Vagina (tissue), 2 donors: ENCODE measurements around the gene LYPD1. TPM values are rescaled to one million over a fixed set of nuclear protein-coding genes. Genes with fewer than 3 reads are reported as not detected.
"Not testable (repeated sequence)": the region's sequence is repeated elsewhere in the genome, so short reads cannot be mapped to it uniquely, and the experiment has no call there.

Experiments used
- DNase-seq, 2 donors: peaks; one replicate each; pipeline ENCODE4 v3.0.0-alpha.2; 2017; ENCODE audit errors: extremely low spot score in 2 of 2
- H3K27ac ChIP-seq: fragments of 200-600 bp; sonication (generic); one replicate; pipeline ENCODE4 v1.5.1; 2019
- H3K27me3 ChIP-seq: fragments of 200-600 bp; sonication (generic); one replicate; pipeline ENCODE4 v1.5.1; 2019
- H3K36me3 ChIP-seq, 2 donors: fragments of 200-600 bp; sonication (generic); one replicate each; pipeline ENCODE4 v1.5.1; 2017 to 2019
- H3K4me1 ChIP-seq: fragments of 200-600 bp; sonication (generic); one replicate; pipeline ENCODE4 v1.5.1; 2019
- H3K4me3 ChIP-seq, 2 donors: fragments of 200-600 bp; sonication (generic); 1 replicate in 1 of 2; 2 replicates in 1 of 2; pipeline ENCODE4 v1.5.1; 2016 to 2019
- H3K9me3 ChIP-seq: fragments of 200-600 bp; sonication (generic); one replicate; pipeline ENCODE4 v1.5.1; 2019
- POLR2A ChIP-seq, 2 donors: fragments of 450-650 bp; IDR thresholded peaks; one replicate each; pipeline ENCODE4 v1.6.1; 2017; ENCODE audit warnings: antibody characterized with exemption in 2 of 2, mild to moderate bottlenecking in 2 of 2, moderate library complexity in 2 of 2
- POLR2AphosphoS5 ChIP-seq, 2 donors: sonication (generic); formaldehyde crosslinking; IDR thresholded peaks; one replicate each; pipeline ENCODE4 v1.9.0; 2017; ENCODE audit warnings: antibody characterized with exemption in 2 of 2, mild to moderate bottlenecking in 2 of 2, low read depth in 1 of 2; ENCODE audit not compliant: insufficient read depth in 1 of 2
- intact Hi-C: fragments of 100-400 bp; cut with DNase I; formaldehyde crosslinking; loops from one replicate; pipeline ENCODE4 v1.15.1; 2023
- total RNA-seq: library from RNA; depleted of rRNA; stranded (reverse); fragments of >200 nt; gene quantifications from one replicate; pipeline ENCODE4 v1.2.3, GENCODE V29; 2016
- TF ChIP-seq, protein P1 (sequence below), 3 experiments: fragments of 450-650 bp in 2 of 3; fragments of 200-600 bp in 1 of 3; sonication (generic) in 1 of 3; IDR thresholded peaks; one replicate each; pipeline ENCODE4 v1.5.1; 2017 to 2019; ENCODE audit warnings: antibody characterized with exemption in 3 of 3, mild to moderate bottlenecking in 2 of 3, moderate library complexity in 2 of 3

Gene LYPD1
- total RNA-seq, 1 donor from 2014 or later, result not detected

DNA sequence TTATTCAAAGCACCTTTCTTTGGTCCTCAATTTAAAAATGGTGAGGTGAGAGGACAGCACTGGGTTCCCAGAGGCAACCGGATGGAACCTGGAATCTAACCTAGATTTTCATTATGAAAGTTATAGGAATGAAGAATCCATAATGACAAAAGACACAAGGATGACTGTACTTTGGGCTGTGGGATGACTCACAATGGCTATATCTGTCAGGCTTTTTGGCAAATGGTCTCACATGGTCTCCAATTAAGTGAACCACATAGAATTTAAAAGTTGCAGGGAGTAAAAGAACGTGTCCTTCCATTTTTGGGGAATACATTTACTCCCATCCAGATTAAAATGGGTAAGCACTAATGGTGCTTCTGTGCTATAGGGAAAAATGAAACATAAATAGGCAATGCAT is 31.8 kb upstream of the LYPD1 start:
- intact Hi-C loops, result no loop called here
- Histone ChIP-seq H3K36me3 (no peaks in the 10 kb centered on the region), H3K27me3 (no peaks in the 10 kb centered on the region), H3K4me3 (no peak overlapping the region), H3K9me3 (no peaks in the 10 kb centered on the region), H3K4me1 (no peaks in the 10 kb centered on the region), H3K27ac (no peak overlapping the region)
- TF ChIP-seq POLR2A (IDR thresholded peaks at IDR 0.05) (no peak), POLR2AphosphoS5 (IDR thresholded peaks at IDR 0.05; ENCODE audit: insufficient read depth in 1 of 2, low read depth in 1 of 2) (no peak)
- TF ChIP-seq, protein P1, sequence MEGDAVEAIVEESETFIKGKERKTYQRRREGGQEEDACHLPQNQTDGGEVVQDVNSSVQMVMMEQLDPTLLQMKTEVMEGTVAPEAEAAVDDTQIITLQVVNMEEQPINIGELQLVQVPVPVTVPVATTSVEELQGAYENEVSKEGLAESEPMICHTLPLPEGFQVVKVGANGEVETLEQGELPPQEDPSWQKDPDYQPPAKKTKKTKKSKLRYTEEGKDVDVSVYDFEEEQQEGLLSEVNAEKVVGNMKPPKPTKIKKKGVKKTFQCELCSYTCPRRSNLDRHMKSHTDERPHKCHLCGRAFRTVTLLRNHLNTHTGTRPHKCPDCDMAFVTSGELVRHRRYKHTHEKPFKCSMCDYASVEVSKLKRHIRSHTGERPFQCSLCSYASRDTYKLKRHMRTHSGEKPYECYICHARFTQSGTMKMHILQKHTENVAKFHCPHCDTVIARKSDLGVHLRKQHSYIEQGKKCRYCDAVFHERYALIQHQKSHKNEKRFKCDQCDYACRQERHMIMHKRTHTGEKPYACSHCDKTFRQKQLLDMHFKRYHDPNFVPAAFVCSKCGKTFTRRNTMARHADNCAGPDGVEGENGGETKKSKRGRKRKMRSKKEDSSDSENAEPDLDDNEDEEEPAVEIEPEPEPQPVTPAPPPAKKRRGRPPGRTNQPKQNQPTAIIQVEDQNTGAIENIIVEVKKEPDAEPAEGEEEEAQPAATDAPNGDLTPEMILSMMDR (IDR thresholded peaks at IDR 0.05), result no peak
- no peak for DNase-seq

DNA sequence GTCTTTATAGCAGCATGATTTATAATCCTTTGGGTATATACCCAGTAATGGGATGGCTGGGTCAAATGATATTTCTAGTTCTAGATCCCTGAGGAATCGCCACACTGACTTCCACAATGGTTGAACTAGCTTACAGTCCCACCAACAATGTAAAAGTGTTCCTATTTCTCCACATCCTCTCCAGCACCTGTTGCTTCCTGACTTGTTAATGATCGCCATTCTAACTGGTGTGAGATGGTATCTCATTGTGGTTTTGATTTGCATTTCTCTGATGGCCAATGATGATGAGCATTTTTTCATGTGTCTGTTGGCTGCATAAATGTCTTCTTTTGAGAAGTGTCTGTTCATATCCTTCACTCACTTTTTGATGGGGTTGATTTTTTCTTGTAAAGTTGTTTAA is 29.8 kb upstream of the LYPD1 start:
- H3K4me1 ChIP-seq, H3K27me3 ChIP-seq, DNase-seq, H3K4me3 ChIP-seq, H3K9me3 ChIP-seq, intact Hi-C loops, H3K36me3 ChIP-seq, H3K27ac ChIP-seq: not testable (repeated sequence)

DNA sequence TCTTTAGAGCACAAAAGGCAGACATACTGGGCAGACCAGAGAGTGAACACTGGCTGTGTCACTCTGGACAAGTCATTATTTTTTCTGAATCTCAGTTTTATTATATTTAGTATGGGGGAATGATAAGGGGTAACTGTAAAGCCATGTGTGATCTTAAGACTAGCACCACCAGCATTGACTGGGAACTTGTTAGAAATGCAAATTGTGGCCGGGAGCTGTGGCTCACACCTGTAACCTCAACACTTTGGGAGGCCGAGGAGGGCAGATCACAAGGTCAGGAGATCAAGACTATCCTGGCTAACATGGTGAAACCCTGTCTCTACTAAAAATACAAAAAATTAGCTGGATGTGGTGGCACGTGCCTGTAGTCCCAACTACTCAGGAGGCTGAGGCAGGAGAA is 28.3 kb upstream of the LYPD1 start:
- H3K27me3 ChIP-seq, DNase-seq, H3K9me3 ChIP-seq, H3K36me3 ChIP-seq, H3K4me3 ChIP-seq, H3K27ac ChIP-seq, H3K4me1 ChIP-seq, intact Hi-C loops: not testable (repeated sequence)

DNA sequence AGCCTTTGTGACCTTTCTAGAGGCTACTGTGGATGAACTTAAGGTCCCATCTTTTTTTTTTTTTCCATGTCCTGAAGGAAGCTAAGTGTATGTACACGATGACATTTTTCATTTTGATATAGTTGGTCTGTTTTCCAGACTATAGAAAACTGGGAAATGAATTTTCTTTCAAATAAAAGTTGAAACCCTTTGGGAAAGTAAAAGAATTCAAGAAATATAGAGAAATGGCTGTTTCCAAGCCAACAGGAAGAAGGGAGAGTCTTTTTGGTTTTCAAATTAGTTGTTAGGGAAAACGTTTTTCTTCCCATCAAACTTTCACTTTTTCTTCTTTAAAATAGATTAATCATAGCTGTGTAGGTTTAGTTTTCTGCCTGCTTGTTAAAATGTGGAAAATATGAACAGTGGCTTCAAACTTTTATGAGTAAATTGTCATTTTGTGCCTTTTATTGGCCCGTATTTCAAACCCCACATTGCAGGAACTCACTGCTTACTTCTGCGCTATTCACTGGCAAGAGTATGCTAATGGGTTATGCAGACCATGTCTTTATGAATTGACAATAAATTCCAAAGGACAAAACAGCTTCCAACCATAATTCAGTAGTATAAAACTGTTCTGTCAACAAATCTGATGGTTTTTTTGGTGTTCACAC is 27.7 kb upstream of the LYPD1 start:
- Histone ChIP-seq H3K4me3 (no peak overlapping the region), H3K9me3 (no peaks in the 10 kb centered on the region), H3K36me3 (no peaks in the 10 kb centered on the region), H3K27ac (no peak overlapping the region), H3K27me3 (no peaks in the 10 kb centered on the region), H3K4me1 (no peaks in the 10 kb centered on the region)
- no peak for DNase-seq
- intact Hi-C loops, result no loop called here
- TF ChIP-seq, protein P1 (IDR thresholded peaks at IDR 0.05), result no peak
- TF ChIP-seq POLR2AphosphoS5 (IDR thresholded peaks at IDR 0.05; ENCODE audit: insufficient read depth in 1 of 2, low read depth in 1 of 2) (no peak), POLR2A (IDR thresholded peaks at IDR 0.05) (no peak)

DNA sequence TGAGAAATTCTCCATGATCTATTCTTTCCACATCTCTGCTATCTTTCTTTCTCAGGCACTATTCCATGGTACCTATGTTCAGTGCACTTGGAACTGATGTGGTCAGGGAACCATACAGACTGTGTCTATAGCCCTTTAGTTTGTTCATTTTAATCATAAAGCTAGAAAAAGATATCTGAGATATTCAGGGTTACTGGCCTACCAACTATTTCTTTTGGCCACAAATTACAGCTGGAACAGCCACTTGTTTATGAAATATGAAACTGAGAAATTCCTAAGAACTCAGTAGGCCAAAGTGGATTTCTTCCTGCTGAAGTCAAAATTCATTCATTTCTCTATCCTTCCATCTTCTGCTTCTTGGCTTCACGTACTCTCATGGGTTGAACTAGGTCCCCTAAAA is 22.8 kb upstream of the LYPD1 start:
- no peak for DNase-seq
- Histone ChIP-seq H3K27ac (no peak overlapping the region), H3K4me1 (no peaks in the 10 kb centered on the region), H3K36me3 (no peaks in the 10 kb centered on the region), H3K4me3 (no peak overlapping the region), H3K9me3 (no peaks in the 10 kb centered on the region), H3K27me3 (no peaks in the 10 kb centered on the region)
- intact Hi-C loops, result no loop called here
- TF ChIP-seq POLR2AphosphoS5 (IDR thresholded peaks at IDR 0.05; ENCODE audit: insufficient read depth in 1 of 2, low read depth in 1 of 2), result no peak

DNA sequence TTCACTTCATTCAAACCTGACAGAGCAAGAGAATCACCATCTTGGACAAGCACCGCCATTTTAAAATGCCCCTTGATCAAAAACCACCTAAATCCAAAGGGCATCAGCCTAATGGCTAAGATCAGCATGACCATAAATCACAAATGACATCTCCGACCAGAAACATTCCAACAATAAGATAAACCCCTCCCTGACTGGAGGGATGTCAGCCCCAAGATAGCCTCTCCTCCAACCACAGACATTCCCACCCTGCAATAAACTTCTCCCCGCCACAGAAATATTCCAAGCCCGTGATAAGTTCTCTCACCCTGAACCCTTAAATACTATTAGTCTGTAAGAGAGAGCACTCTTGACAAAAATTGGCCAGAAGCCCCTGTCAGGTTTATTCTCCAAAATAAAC is 21.6 kb upstream of the LYPD1 start:
- H3K27me3 ChIP-seq, result no peaks in the 10 kb centered on the region
- no peak overlapping the region for H3K27ac ChIP-seq
- intact Hi-C loops, result no loop called here
- H3K36me3 ChIP-seq, result no peaks in the 10 kb centered on the region
- no peak for TF ChIP-seq POLR2A (IDR thresholded peaks at IDR 0.05)
- TF ChIP-seq POLR2AphosphoS5 (IDR thresholded peaks at IDR 0.05; ENCODE audit: insufficient read depth in 1 of 2, low read depth in 1 of 2), result no peak
- TF ChIP-seq, protein P1 (IDR thresholded peaks at IDR 0.05), result no peak
- H3K4me3 ChIP-seq, result no peak overlapping the region
- no peaks in the 10 kb centered on the region for H3K9me3 ChIP-seq
- no peak for DNase-seq
- H3K4me1 ChIP-seq, result no peaks in the 10 kb centered on the region
